HepG2 (cell line): ENCODE data around the gene CISD3. TPM values are rescaled to one million over a fixed set of nuclear protein-coding genes. Genes with fewer than 3 reads are reported as not detected.

Experiments used
- AGO2 ChIP-seq: fragments of 200-400 bp; formaldehyde crosslinking; optimal IDR thresholded peaks from 2 replicates; pipeline ENCODE3; 2017; ENCODE audit warnings: mild to moderate bottlenecking, low read depth, low read length, moderate library complexity
- ASH2L ChIP-seq: fragments of 300-600, 200-600 bp; sonication (generic); IDR thresholded peaks from 2 replicates; pipeline ENCODE4 v1.7.0; 2017; ENCODE audit warnings: low read depth, mild to moderate bottlenecking, moderate library complexity, mixed read lengths, low read length; ENCODE audit not compliant: insufficient read length
- FOXM1 ChIP-seq: sonication (generic); formaldehyde crosslinking; IDR thresholded peaks from 2 replicates; pipeline ENCODE4 v1.5.0; 2020; ENCODE audit warnings: missing genetic modification reagents
- HES4 ChIP-seq: sonication (generic); formaldehyde crosslinking; IDR thresholded peaks from 2 replicates; pipeline ENCODE4 v1.9.0; 2021; ENCODE audit warnings: mild to moderate bottlenecking, missing genetic modification reagents, borderline replicate concordance
- IRF1 ChIP-seq: sonication (generic); formaldehyde crosslinking; IDR thresholded peaks from 2 replicates; pipeline ENCODE4 v1.4.0; 2020; ENCODE audit warnings: low read depth, mild to moderate bottlenecking, missing genetic modification reagents
- MIER3 ChIP-seq: IDR thresholded peaks from 2 replicates; pipeline ENCODE4 v1.6.1; 2016; ENCODE audit warnings: missing compliant biosample characterization, borderline replicate concordance
- MTERF4 ChIP-seq: sonication (generic); formaldehyde crosslinking; IDR thresholded peaks from 2 replicates; pipeline ENCODE4 v1.8.0; 2023; ENCODE audit warnings: mild to moderate bottlenecking, missing genetic modification reagents
- PAWR ChIP-seq: sonication (generic); formaldehyde crosslinking; IDR thresholded peaks from 2 replicates; pipeline ENCODE4 v1.4.0; 2020; ENCODE audit warnings: missing genetic modification reagents, mild to moderate bottlenecking, borderline replicate concordance
- PHF21A ChIP-seq: sonication (generic); formaldehyde crosslinking; IDR thresholded peaks from 2 replicates; pipeline ENCODE4 v1.5.0; 2020; ENCODE audit warnings: mild to moderate bottlenecking, missing genetic modification reagents
- SETDB1 ChIP-seq: sonication (generic); formaldehyde crosslinking; IDR thresholded peaks from 2 replicates; pipeline ENCODE4 v1.5.1; 2020; ENCODE audit warnings: missing genetic modification reagents, mild to moderate bottlenecking, borderline replicate concordance
- TBL1XR1 ChIP-seq: fragments of 150-350 bp; IDR thresholded peaks from 2 replicates; pipeline ENCODE4 v1.6.1; 2014; ENCODE audit warnings: borderline replicate concordance, low read length; ENCODE audit not compliant: partially characterized antibody
- TBX2 ChIP-seq: sonication (generic); formaldehyde crosslinking; IDR thresholded peaks from 2 replicates; pipeline ENCODE4 v1.5.0; 2020; ENCODE audit warnings: missing genetic modification reagents, mild to moderate bottlenecking, borderline replicate concordance
- ZFX ChIP-seq: sonication (generic); formaldehyde crosslinking; IDR thresholded peaks from 2 replicates; pipeline ENCODE4 v1.4.0; 2020; ENCODE audit warnings: mild to moderate bottlenecking, low read depth, missing genetic modification reagents, moderate library complexity
- ZNF232 ChIP-seq: sonication (generic); formaldehyde crosslinking; IDR thresholded peaks from 2 replicates; pipeline ENCODE4 v1.4.0; 2020; ENCODE audit warnings: missing genetic modification reagents, borderline replicate concordance
- ZNF556 ChIP-seq: sonication (generic); formaldehyde crosslinking; IDR thresholded peaks from 2 replicates; pipeline ENCODE4 v1.4.0; 2020; ENCODE audit warnings: mild to moderate bottlenecking, missing genetic modification reagents, borderline replicate concordance
- ZNF572 ChIP-seq: sonication (generic); formaldehyde crosslinking; IDR thresholded peaks from 2 replicates; pipeline ENCODE4 v1.5.1; 2020; ENCODE audit warnings: mild to moderate bottlenecking, missing genetic modification reagents
- ZNF577 ChIP-seq: sonication (generic); formaldehyde crosslinking; IDR thresholded peaks from 2 replicates; pipeline ENCODE4 v1.4.0; 2020; ENCODE audit warnings: mild to moderate bottlenecking, low read depth, missing genetic modification reagents, borderline replicate concordance
- ZNF678 ChIP-seq: sonication (generic); formaldehyde crosslinking; IDR thresholded peaks from 2 replicates; pipeline ENCODE4 v1.4.0; 2020; ENCODE audit warnings: mild to moderate bottlenecking, missing genetic modification reagents
- ZNF710 ChIP-seq: sonication (generic); formaldehyde crosslinking; IDR thresholded peaks from 2 replicates; pipeline ENCODE4 v1.5.0; 2020; ENCODE audit warnings: mild to moderate bottlenecking, missing genetic modification reagents, borderline replicate concordance
- ZNF792 ChIP-seq: IDR thresholded peaks from 2 replicates; pipeline ENCODE4 v1.6.1; 2016
- polyA plus RNA-seq, 8 experiments: library from polyadenylated mRNA; depleted of rRNA in 3 of 8; stranded (reverse) in 7 of 8; unstranded in 1 of 8; fragments of >200 nt; fragmentation: Illumina TruSeq in 4 of 8; extraction: Trizol in 4 of 8; gene quantifications; 2 replicates each; pipeline versions ENCODE4 v1.2.1 to v1.2.3, GENCODE V29; 2011 to 2016; ENCODE audit warnings: low read depth in 4 of 8, missing spikeins in 1 of 8, mixed read lengths in 1 of 8; ENCODE audit not compliant: insufficient read depth in 1 of 8
- total RNA-seq, 5 experiments: library from RNA; depleted of rRNA; stranded (reverse); fragments of >200 nt; fragmentation: Illumina TruSeq; extraction: Trizol; gene quantifications; 2 replicates each; pipeline ENCODE4 v1.2.3, GENCODE V29; 2016; ENCODE audit warnings: low read depth in 1 of 5
- TF ChIP-seq, protein P1 (sequence below): sonication (generic); formaldehyde crosslinking; IDR thresholded peaks from 2 replicates; pipeline ENCODE4 v1.5.0; 2020; ENCODE audit warnings: missing genetic modification reagents
- TF ChIP-seq, protein P2 (sequence below): sonication (generic); formaldehyde crosslinking; IDR thresholded peaks from 2 replicates; pipeline ENCODE4 v1.4.0; 2020; ENCODE audit warnings: missing genetic modification reagents

The CISD3 gene
- total and polyA plus RNA-seq, 2 of the 13 experiments (the other 11 are each of a cell fraction or from before 2014, with no cell fraction given) = 30.0 to 34.1 TPM

- TF ChIP-seq TBL1XR1 = no peak
- TF ChIP-seq PAWR (CRISPR knock-in tag) = 0 out of 2 replicates have a peak, but pooled peaks have one; percentile 54
- 0 out of 2 replicates have a peak, but pooled peaks have one; percentile 55 for TF ChIP-seq IRF1 (CRISPR knock-in tag)
- TF ChIP-seq ZNF232 (CRISPR knock-in tag) = 0 out of 2 replicates have a peak, but pooled peaks have one; percentile 13
- 0 out of 2 replicates have a peak, but pooled peaks have one; percentile 64 for TF ChIP-seq ZNF577 (CRISPR knock-in tag)
- TF ChIP-seq, protein P1, sequence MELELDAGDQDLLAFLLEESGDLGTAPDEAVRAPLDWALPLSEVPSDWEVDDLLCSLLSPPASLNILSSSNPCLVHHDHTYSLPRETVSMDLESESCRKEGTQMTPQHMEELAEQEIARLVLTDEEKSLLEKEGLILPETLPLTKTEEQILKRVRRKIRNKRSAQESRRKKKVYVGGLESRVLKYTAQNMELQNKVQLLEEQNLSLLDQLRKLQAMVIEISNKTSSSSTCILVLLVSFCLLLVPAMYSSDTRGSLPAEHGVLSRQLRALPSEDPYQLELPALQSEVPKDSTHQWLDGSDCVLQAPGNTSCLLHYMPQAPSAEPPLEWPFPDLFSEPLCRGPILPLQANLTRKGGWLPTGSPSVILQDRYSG (CRISPR knock-in tag) = 0 out of 2 replicates have a peak, but pooled peaks have one; percentile 9
- peak; percentile 61; the same call in 1 of the 2 replicates for TF ChIP-seq TBX2 (CRISPR knock-in tag)
- TF ChIP-seq ASH2L = peak; percentile 43
- TF ChIP-seq ZNF792 (CRISPR knock-in tag) = no peak
- TF ChIP-seq MTERF4 (CRISPR knock-in tag) = peak; percentile 80
- TF ChIP-seq, protein P2, sequence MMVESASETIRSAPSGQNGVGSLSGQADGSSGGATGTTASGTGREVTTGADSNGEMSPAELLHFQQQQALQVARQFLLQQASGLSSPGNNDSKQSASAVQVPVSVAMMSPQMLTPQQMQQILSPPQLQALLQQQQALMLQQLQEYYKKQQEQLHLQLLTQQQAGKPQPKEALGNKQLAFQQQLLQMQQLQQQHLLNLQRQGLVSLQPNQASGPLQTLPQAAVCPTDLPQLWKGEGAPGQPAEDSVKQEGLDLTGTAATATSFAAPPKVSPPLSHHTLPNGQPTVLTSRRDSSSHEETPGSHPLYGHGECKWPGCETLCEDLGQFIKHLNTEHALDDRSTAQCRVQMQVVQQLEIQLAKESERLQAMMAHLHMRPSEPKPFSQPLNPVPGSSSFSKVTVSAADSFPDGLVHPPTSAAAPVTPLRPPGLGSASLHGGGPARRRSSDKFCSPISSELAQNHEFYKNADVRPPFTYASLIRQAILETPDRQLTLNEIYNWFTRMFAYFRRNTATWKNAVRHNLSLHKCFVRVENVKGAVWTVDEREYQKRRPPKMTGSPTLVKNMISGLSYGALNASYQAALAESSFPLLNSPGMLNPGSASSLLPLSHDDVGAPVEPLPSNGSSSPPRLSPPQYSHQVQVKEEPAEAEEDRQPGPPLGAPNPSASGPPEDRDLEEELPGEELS (CRISPR knock-in tag) = peak; percentile 41
- TF ChIP-seq SETDB1 = no peak
- TF ChIP-seq FOXM1 (CRISPR knock-in tag) = 0 out of 2 replicates have a peak, but pooled peaks have one; percentile 18
- TF ChIP-seq AGO2 = peak; percentile 70
- 0 out of 2 replicates have a peak, but pooled peaks have one; percentile 36 for TF ChIP-seq ZNF710 (CRISPR knock-in tag)
- TF ChIP-seq HES4 (CRISPR knock-in tag) = peak; percentile 86
- TF ChIP-seq ZNF556 (CRISPR knock-in tag) = peak; percentile 72; the same call in 1 of the 2 replicates
- TF ChIP-seq ZNF572 (CRISPR knock-in tag) = no peak
- TF ChIP-seq MIER3 (CRISPR knock-in tag) = 0 out of 2 replicates have a peak, but pooled peaks have one; percentile 16
- 0 out of 2 replicates have a peak, but pooled peaks have one; percentile 66 for TF ChIP-seq ZNF678 (CRISPR knock-in tag)
- TF ChIP-seq ZFX (CRISPR knock-in tag) = no peak; the same call in 1 of the 2 replicates
- TF ChIP-seq PHF21A = peak; percentile 67; the same call in 1 of the 2 replicates
Observed at GRCh38 chr17:38705803-38706504, 24.2 kb upstream of the CISD3 start (continued).
